Retinal pigment epithelial cell (primary cell): ENCODE data around the gene RFLNA.
"Not testable (repeated sequence)": the region's sequence is repeated elsewhere in the genome, so short reads cannot be mapped to it uniquely, and the experiment has no call there.

Source experiments
- DNase-seq: peaks from one replicate; pipeline ENCODE4 v3.0.0-alpha.2; 2010; ENCODE audit warnings: low read depth
- H3K4me3 ChIP-seq: 2 replicates; pipeline ENCODE4 v1.5.1; 2011; ENCODE audit warnings: mild to moderate bottlenecking, low read length, control low read depth, moderate library complexity
- TF ChIP-seq, protein P1 (sequence below): conservative IDR thresholded peaks from 2 replicates; pipeline ENCODE4 v1.5.1; 2011; ENCODE audit warnings: low read depth, low read length, control low read depth, inconsistent platforms

Gene RFLNA

DNA sequence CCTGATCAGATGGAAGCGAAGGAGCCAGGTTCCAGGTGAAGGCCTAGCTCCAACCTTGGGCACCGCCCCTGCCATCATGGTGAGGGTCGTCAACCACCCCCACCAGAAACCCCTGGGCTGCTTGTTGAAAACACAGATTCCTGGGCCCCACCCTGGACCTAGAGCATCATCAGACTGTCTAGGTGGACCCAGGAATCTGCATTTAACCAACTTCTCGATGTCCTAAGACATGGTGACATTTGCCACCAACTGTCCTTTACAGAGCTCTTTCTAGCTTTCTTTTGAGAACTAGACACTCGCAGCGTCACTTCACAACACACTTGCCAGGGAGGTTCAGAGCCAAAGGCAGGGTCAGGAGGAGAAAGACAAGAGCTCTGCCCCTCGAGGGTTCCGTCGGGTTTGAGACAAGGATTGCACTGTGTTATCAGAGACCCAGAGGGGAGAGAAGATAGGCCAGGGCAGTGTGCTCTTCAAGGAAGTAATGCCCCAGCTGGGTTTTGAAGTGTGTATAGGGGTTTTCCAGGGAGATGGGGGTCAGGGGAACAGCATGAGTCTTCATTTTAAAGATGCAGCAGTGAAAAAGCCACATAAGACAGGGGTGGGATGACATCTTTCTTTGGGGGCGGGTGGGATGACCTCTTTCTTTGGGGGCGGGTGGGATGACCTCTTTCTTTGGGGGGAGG lies 24.6 kb downstream of the RFLNA start:
- no peak for DNase-seq
- TF ChIP-seq, protein P1, sequence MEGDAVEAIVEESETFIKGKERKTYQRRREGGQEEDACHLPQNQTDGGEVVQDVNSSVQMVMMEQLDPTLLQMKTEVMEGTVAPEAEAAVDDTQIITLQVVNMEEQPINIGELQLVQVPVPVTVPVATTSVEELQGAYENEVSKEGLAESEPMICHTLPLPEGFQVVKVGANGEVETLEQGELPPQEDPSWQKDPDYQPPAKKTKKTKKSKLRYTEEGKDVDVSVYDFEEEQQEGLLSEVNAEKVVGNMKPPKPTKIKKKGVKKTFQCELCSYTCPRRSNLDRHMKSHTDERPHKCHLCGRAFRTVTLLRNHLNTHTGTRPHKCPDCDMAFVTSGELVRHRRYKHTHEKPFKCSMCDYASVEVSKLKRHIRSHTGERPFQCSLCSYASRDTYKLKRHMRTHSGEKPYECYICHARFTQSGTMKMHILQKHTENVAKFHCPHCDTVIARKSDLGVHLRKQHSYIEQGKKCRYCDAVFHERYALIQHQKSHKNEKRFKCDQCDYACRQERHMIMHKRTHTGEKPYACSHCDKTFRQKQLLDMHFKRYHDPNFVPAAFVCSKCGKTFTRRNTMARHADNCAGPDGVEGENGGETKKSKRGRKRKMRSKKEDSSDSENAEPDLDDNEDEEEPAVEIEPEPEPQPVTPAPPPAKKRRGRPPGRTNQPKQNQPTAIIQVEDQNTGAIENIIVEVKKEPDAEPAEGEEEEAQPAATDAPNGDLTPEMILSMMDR: no peak

DNA sequence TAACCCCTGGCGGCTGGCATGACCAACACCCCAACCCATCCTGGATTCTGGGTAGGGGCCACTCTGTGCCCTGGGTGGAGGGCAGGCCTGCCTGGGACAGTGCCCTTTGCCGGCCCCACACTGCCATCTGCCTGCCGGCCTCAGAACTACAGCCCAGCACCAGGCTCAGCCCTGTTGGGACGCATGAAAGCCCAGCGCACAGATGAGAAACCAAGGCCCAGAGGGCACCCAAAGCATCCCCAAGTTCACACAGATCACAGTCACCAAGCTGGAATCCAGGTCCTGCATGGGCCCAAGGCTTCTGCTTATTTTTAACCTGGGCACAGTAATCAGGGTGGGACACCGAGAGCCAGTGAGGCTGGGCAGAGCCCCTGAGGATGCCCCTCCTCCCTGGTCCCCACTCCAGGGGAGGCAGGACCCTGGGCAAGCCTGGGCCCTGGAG lies 26.2 kb downstream of the RFLNA start:
- no peak overlapping the region for H3K4me3 ChIP-seq
- TF ChIP-seq, protein P1: peak; percentile 89
- DNase-seq: no peak

More for the DNA sequence above, 24.6 kb downstream of the RFLNA start:
- no peak overlapping the region for H3K4me3 ChIP-seq

DNA sequence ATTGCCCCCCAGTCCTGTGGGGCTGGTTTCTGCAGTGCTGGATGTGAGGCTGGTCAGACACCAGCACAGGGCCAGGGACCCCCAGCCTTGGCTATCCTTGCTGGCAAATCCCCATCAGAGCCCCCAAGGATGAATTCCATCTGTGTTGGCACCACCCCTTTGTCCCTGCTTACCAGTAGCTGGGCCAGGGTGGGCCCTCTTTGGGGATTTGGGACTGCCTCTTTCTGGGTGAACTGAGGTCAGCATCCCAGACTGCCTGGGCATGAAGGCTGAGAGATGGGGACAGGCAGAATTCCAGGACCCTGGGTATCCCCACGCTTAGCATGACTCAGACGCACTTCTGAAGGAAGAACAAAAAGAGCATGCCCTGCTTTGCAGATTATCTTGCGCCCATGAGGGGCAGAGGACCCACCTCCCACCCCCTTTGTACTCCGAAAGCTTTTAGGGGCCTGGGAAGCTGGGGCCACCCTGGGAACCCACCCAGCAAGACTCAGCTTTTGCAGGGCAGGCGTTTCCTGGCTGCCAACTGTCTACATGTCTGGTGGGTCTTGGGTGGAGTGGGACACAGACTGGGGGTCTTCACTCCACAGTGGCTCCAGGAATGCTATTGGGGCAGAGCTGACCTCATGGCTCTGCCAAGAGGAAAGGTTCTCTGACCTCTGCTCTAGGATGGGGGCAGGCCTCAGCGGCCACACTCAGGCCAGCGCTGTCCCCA lies 26.8 kb downstream of the RFLNA start:
- no peak for DNase-seq
- no peak overlapping the region for H3K4me3 ChIP-seq
- TF ChIP-seq, protein P1: no peak

DNA sequence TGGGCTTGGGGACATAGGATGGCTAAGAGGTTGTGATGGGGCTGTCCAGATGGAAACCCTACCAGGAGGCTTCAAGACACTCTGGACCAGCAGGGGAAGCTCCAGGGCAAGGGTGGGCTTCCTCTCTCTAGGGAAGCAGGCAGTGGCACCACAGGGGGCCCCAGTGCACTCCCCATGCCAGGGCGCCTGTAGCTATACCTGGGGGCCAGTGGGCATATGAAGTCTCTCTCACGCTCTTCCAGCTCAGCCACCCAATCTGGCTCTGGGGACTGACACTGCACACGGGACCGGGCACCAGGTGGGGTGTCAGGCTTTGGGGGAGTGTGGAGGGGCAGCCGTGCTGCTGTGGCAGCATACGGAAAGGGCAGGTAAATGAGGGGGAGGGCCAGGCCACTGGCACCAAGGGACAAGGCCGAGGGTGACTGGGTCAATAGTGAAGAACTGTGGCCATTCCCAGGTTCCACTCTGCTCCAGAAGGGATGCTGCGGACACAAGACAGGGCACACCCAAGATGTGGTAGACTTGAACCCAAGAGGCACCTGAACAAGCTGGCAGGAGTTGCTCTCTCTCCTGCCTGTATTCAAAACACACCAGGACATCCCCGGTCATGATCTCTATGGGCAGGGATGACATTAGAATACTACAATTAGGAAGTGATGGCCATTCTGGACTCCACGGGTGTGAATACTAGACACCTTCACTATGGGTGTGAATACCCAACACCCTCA lies 27.5 kb downstream of the RFLNA start:
- TF ChIP-seq, protein P1: no peak
- DNase-seq: no peak
- no peak overlapping the region for H3K4me3 ChIP-seq

DNA sequence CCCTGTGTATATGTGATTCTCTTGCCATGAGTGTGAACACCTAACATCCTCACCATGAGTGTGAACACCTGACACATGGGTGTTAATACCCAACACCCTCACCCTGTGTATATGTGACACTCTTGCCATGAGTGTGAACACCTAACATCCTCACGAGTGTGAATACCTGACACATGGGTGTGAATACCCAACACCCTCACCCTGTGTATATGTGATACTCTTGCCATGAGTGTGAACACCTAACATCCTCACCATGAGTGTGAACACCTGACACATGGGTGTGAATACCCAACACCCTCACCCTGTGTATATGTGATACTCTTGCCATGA lies 28.1 kb downstream of the RFLNA start:
- DNase-seq, H3K4me3 ChIP-seq: not testable (repeated sequence)

DNA sequence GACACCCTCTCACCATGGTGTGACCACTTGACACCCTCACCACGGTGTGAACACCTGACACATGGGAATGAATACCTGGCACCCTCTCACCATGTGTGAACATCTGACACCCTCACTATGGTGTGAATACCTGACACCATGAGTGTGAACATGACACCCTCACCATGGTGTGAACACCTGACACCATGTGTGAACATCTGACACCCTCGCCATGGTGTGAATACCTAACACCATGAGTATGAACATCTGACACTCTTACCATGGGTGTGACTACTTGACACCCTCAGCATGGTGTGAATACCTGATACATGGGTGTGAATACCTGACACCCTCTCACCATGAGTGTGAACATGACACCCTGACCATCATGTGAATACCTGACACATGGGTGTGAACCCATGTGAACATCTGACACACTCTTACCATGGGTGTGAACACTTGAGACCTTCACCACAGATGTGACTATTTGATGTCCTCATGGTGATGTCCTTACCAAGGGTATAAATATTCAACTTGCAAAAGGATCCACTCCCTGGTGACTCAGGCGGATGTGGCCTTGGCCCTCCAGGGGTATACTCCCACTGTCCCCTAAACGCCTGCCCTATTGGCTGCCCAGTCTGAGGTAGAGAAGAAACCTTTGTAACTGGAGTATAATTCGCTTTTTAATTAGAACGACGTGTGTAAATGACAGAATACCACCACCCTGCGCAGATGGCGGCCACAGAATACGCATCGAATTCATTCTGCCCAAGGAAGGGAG lies 29.1 kb downstream of the RFLNA start:
- no peak overlapping the region for H3K4me3 ChIP-seq
- TF ChIP-seq, protein P1: no peak

More for the DNA sequence above, 29.1 kb downstream of the RFLNA start:
- no peak for DNase-seq
